SK-N-SH (cell line): Measurements from ENCODE around the gene CLEC3B. TPM values are rescaled to one million over a fixed set of nuclear protein-coding genes. Genes with fewer than 3 reads are reported as not detected.

Experiments used
- CTCF ChIA-PET: fragments of 300-600, 350-600 bp; formaldehyde crosslinking; extraction: SDS; loops from one replicate; lab custom pipeline; 2021; lab: Yijun Ruan, JAX
- POLR2A ChIA-PET: fragments of 350-600 bp; sonication (Branson Sonifier 250); formaldehyde crosslinking; extraction: SDS; loops from one replicate; lab custom pipeline; 2020; ENCODE audit warnings: antibody characterized with exemption, inconsistent platforms; lab: Yijun Ruan, JAX
- DNase-seq: peaks from one replicate; pipeline ENCODE4 v3.0.0; 2012
- H2AFZ ChIP-seq: fragments of 200-600 bp; sonication (generic); 2 replicates; pipeline ENCODE4 v1.8.1; 2016; ENCODE audit warnings: antibody characterized with exemption, mild to moderate bottlenecking, low read depth
- H3F3A ChIP-seq: fragments of 200-600 bp; sonication (generic); replicated peaks from 2 replicates; pipeline ENCODE3; 2016; ENCODE audit warnings: antibody characterized with exemption, mild to moderate bottlenecking; ENCODE audit not compliant: insufficient read depth
- H3K27ac ChIP-seq, 2 experiments: fragments of 200-500 bp in 1 of 2; fragments of 200-600 bp in 1 of 2; sonication (Bioruptor generic) in 1 of 2; sonication (generic), shearing (Covaris generic) in 1 of 2; 2 replicates each; pipeline versions ENCODE4 v1.5.1 to v1.6.1; 2014 to 2016; ENCODE audit warnings: low read depth in 2 of 2, inconsistent platforms in 1 of 2, low read length in 1 of 2, mild to moderate bottlenecking in 1 of 2, mixed read lengths in 1 of 2
- H3K27me3 ChIP-seq: fragments of 200-600 bp; sonication (generic), shearing (Covaris generic); 2 replicates; pipeline ENCODE4 v1.6.1; 2016; ENCODE audit warnings: mixed run types; ENCODE audit not compliant: insufficient read depth
- H3K36me3 ChIP-seq, 2 experiments: fragments of 200-500 bp in 1 of 2; fragments of 200-600 bp in 1 of 2; sonication (Bioruptor generic) in 1 of 2; sonication (generic) in 1 of 2; replicated peaks in 1 of 2; 2 replicates each; pipeline versions ENCODE3 to v1.5.1; 2014 to 2016; ENCODE audit warnings: low read length in 1 of 2, mild to moderate bottlenecking in 1 of 2; ENCODE audit not compliant: insufficient read depth in 2 of 2, control insufficient read depth in 1 of 2
- H3K4me1 ChIP-seq, 2 experiments: fragments of 200-500 bp in 1 of 2; fragments of 200-600 bp in 1 of 2; sonication (Bioruptor generic) in 1 of 2; sonication (generic), shearing (Covaris generic) in 1 of 2; 2 replicates each; pipeline versions ENCODE4 v1.5.1 to v1.6.1; 2014 to 2016; ENCODE audit warnings: low read depth in 1 of 2, low read length in 1 of 2, mixed run types in 1 of 2; ENCODE audit not compliant: insufficient read depth in 2 of 2, control insufficient read depth in 1 of 2
- H3K4me2 ChIP-seq: fragments of 200-600 bp; sonication (generic), shearing (Covaris generic); 2 replicates; pipeline ENCODE4 v1.6.1; 2017; ENCODE audit warnings: mixed run types
- H3K4me3 ChIP-seq, 2 experiments: fragments of 200-500 bp in 1 of 2; fragments of 200-600 bp in 1 of 2; sonication (Bioruptor generic) in 1 of 2; sonication (generic), shearing (Covaris generic) in 1 of 2; 2 replicates each; pipeline versions ENCODE4 v1.5.1 to v1.8.1; 2014 to 2016; ENCODE audit warnings: low read depth in 2 of 2, inconsistent platforms in 1 of 2, low read length in 1 of 2, mild to moderate bottlenecking in 1 of 2, mixed read lengths in 1 of 2, moderate library complexity in 1 of 2
- H3K79me2 ChIP-seq: fragments of 200-600 bp; sonication (generic); 2 replicates; pipeline ENCODE4 v1.8.1; 2017; ENCODE audit warnings: mild to moderate bottlenecking; ENCODE audit not compliant: insufficient read depth
- H3K9ac ChIP-seq: fragments of 200-600 bp; sonication (generic); 2 replicates; pipeline ENCODE4 v1.6.1; 2017; ENCODE audit warnings: mixed run types
- H3K9me2 ChIP-seq: fragments of 200-600 bp; sonication (generic); 2 replicates; pipeline ENCODE4 v1.6.1; 2017; ENCODE audit warnings: mixed run types
- H3K9me3 ChIP-seq: fragments of 200-600 bp; sonication (generic); 2 replicates; pipeline ENCODE4 v1.6.1; 2017; ENCODE audit warnings: mixed run types, mild to moderate bottlenecking, moderate library complexity
- H4K20me1 ChIP-seq: fragments of 200-600 bp; sonication (generic); 2 replicates; pipeline ENCODE4 v1.6.1; 2017; ENCODE audit warnings: mild to moderate bottlenecking, mixed run types; ENCODE audit not compliant: insufficient read depth
- CTCF ChIP-seq: fragments of 200-600 bp; sonication (generic); IDR thresholded peaks from 2 replicates; pipeline ENCODE4 v1.6.1; 2017; ENCODE audit warnings: antibody characterized with exemption, mild to moderate bottlenecking, moderate library complexity
- EZH2phosphoT487 ChIP-seq: fragments of 200-600 bp; sonication (generic); IDR thresholded peaks from 2 replicates; pipeline ENCODE4 v1.6.1; 2017; ENCODE audit warnings: low read depth, mixed run types, mild to moderate bottlenecking, antibody characterized with exemption, moderate library complexity, borderline replicate concordance
- FOXJ3 ChIP-seq: sonication (generic); formaldehyde crosslinking; IDR thresholded peaks from 2 replicates; pipeline ENCODE4 v1.5.1; 2020; ENCODE audit warnings: mild to moderate bottlenecking, missing genetic modification reagents
- FOXM1 ChIP-seq: IDR thresholded peaks from 2 replicates; pipeline ENCODE4 v1.4.0; 2012; ENCODE audit warnings: low read depth, mild to moderate bottlenecking
- IRF3 ChIP-seq: fragments of 150-350 bp; IDR thresholded peaks from 2 replicates; pipeline ENCODE4 v1.6.1; 2016; ENCODE audit warnings: mild to moderate bottlenecking, low read depth, low read length
- MEF2A ChIP-seq: IDR thresholded peaks from 2 replicates; pipeline ENCODE4 v1.4.0; 2012; ENCODE audit warnings: low read depth, borderline replicate concordance
- MXI1 ChIP-seq: IDR thresholded peaks from 2 replicates; pipeline ENCODE4 v1.6.1; 2012; ENCODE audit warnings: mild to moderate bottlenecking, low read depth, low read length, improper control_type of control experiment
- NFIC ChIP-seq: IDR thresholded peaks from 2 replicates; pipeline ENCODE4 v1.4.0; 2012; ENCODE audit warnings: borderline replicate concordance
- NRF1 ChIP-seq: IDR thresholded peaks from 2 replicates; pipeline ENCODE4 v1.6.1; 2012; ENCODE audit warnings: low read depth, mild to moderate bottlenecking, low read length
- REST ChIP-seq: IDR thresholded peaks from 2 replicates; pipeline ENCODE4 v1.6.1; 2012; ENCODE audit warnings: mild to moderate bottlenecking, low read depth, low read length, moderate library complexity
- RFX5 ChIP-seq: IDR thresholded peaks from 2 replicates; pipeline ENCODE4 v1.6.1; 2012; ENCODE audit warnings: mild to moderate bottlenecking, improper control_type of control experiment, low read length
- SIN3A ChIP-seq: IDR thresholded peaks from 2 replicates; pipeline ENCODE4 v1.6.1; 2012; ENCODE audit warnings: low read depth, mild to moderate bottlenecking, low read length, moderate library complexity, borderline replicate concordance
- TAF1 ChIP-seq: IDR thresholded peaks from 2 replicates; pipeline ENCODE4 v1.6.1; 2012; ENCODE audit warnings: low read depth, mild to moderate bottlenecking, low read length, moderate library complexity, borderline replicate concordance
- TCF12 ChIP-seq: IDR thresholded peaks from 2 replicates; pipeline ENCODE4 v1.4.0; 2012
- TEAD4 ChIP-seq: IDR thresholded peaks from 2 replicates; pipeline ENCODE4 v1.4.0; 2012; ENCODE audit warnings: mild to moderate bottlenecking, borderline replicate concordance; ENCODE audit not compliant: insufficient read depth
- USF1 ChIP-seq: IDR thresholded peaks from 2 replicates; pipeline ENCODE4 v1.4.0; 2012; ENCODE audit warnings: low read depth, borderline replicate concordance
- USF2 ChIP-seq: fragments of 150-350 bp; IDR thresholded peaks from 2 replicates; pipeline ENCODE4 v1.6.1; 2017; ENCODE audit warnings: antibody characterized with exemption, low read length, low read depth, borderline replicate concordance
- YY1 ChIP-seq: IDR thresholded peaks from 2 replicates; pipeline ENCODE4 v1.4.0; 2012; ENCODE audit warnings: low read depth, mild to moderate bottlenecking
- WGBS: methylation state at CpG from one replicate; pipeline ENCODE4 v1.1.6; 2017; ENCODE audit warnings: low lambda C conversion rate; 5-methylcytosine and 5-hydroxymethylcytosine counted together
- polyA plus RNA-seq, 3 experiments: library from polyadenylated mRNA; depleted of rRNA; stranded (reverse); fragments of >200 nt; gene quantifications; 2 replicates each; pipeline ENCODE4 v1.2.3, GENCODE V29; 2012

The CLEC3B gene
- polyA plus RNA-seq, 1 of the 3 experiments (the other 2 are of a cell fraction) = 0.46 TPM

GRCh38 chr3:45048244-45048643 lies 22.1 kb downstream of the CLEC3B start:
- Histone ChIP-seq H4K20me1 (no peaks in the 10 kb centered on the region), H3K79me2 (no peaks in the 10 kb centered on the region), H3K4me1 (peaks cover 0 to 10% of the 10 kb centered on the region in 2 experiments; a peak in 2 of 4 replicates), H3K9ac (no peak overlapping the region), H3K9me3 (no peaks in the 10 kb centered on the region), H3F3A (peaks cover 9% of the 10 kb centered on the region), H3K27me3 (no peaks in the 10 kb centered on the region), H3K27ac (no peak overlapping the region), H3K36me3 (no peaks in the 10 kb centered on the region), H3K9me2 (no peaks in the 10 kb centered on the region), H3K4me3 (no peak overlapping the region), H2AFZ (no peak overlapping the region), H3K4me2 (no peak overlapping the region)
- DNase-seq = no peak
- POLR2A ChIA-PET = no interaction called here
- no CpG with 5 or more reads among the region's 4 CpGs for WGBS
- CTCF ChIA-PET = interaction anchor here (2.2 to 16.7 kb wide), 4 partner anchors 6 to 167 kb away, joined by 9 to 631 read pairs (median 71); partner anchors contain the start of gene TMEM158
- no peak for TF ChIP-seq FOXM1
- no peak for TF ChIP-seq TCF12
- no peak for TF ChIP-seq EZH2phosphoT487
- TF ChIP-seq NFIC = no peak
- TF ChIP-seq MEF2A = no peak
- TF ChIP-seq RFX5 = no peak
- TF ChIP-seq SIN3A = no peak
- no peak for TF ChIP-seq CTCF
- no peak for TF ChIP-seq MXI1
- no peak for TF ChIP-seq USF1
- no peak for TF ChIP-seq FOXJ3 (CRISPR knock-in tag)
- TF ChIP-seq USF2 = no peak
- TF ChIP-seq YY1 = no peak
- TF ChIP-seq TAF1 = no peak
- no peak for TF ChIP-seq NRF1
- TF ChIP-seq TEAD4 = no peak

GRCh38 chr3:45049807-45050206 lies 23.7 kb downstream of the CLEC3B start:
- CTCF ChIA-PET = interaction anchor here (1.0 to 9.6 kb wide), 2 partner anchors 7 to 161 kb away, joined by 4 to 129 read pairs; no protein-coding TSS in a partner anchor
- Histone ChIP-seq H3K4me2 (no peak overlapping the region), H3K36me3 (no peaks in the 10 kb centered on the region), H3K9ac (no peak overlapping the region), H3K9me3 (no peaks in the 10 kb centered on the region), H3K4me3 (no peak overlapping the region), H3K9me2 (no peaks in the 10 kb centered on the region), H3K27ac (no peak overlapping the region), H3K27me3 (no peaks in the 10 kb centered on the region), H3F3A (peaks cover 4% of the 10 kb centered on the region), H3K4me1 (peaks cover 0 to 2% of the 10 kb centered on the region in 2 experiments; a peak in 2 of 4 replicates), H2AFZ (no peak overlapping the region), H4K20me1 (no peaks in the 10 kb centered on the region), H3K79me2 (no peaks in the 10 kb centered on the region)
- WGBS = 86% methylated on average over 4 of the region's 4 CpGs
- POLR2A ChIA-PET = no interaction called here
- DNase-seq = no peak
- TF ChIP-seq REST = no peak
- TF ChIP-seq CTCF = no peak
- no peak for TF ChIP-seq IRF3
- no peak for TF ChIP-seq FOXM1
